ENCODE results near the gene CD300LG. TPM values are rescaled to one million over a fixed set of nuclear protein-coding genes. Genes with fewer than 3 reads are reported as not detected.

Gene CD300LG
- total and polyA plus RNA-seq, 2 donors (not counting 1 experiment from before 2014, with no cell fraction given), result not detected

DNA sequence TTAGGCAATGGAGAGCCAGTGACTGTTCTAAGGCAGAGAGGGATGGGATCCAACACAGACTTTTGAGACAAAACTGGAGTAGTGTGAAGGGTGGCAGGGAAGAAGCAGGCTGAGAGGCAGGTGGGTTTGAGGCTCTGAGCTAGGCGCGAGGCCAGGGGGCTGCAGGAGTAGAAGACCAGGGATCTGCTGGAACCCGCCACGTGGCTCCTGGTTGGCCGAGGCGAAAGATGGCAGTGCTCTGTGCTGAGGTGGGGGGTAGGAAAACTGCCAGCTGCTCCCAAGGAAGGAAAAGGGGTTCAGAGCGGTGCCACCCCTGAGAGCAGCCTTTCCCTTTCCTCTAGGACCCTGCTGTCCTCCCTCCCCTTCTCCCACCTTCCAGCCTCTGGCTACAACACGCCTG is 5.6 kb downstream of the CD300LG start:
- H2AFZ ChIP-seq (ENCODE audit: low read length), result no peak overlapping the region
- H3K36me3 ChIP-seq (ENCODE audit: control insufficient read depth, insufficient read depth, low read length), result no peaks in the 10 kb centered on the region
- no peak overlapping the region for H3K4me3 ChIP-seq (replicated peaks in 1 of 4; ENCODE audit: control extremely low read depth in 1 of 4, insufficient read depth in 1 of 4, low read depth in 3 of 4, low read length in 4 of 4)
- no peak overlapping the region for H3K4me2 ChIP-seq (ENCODE audit: extremely low read depth, insufficient read depth, low read length)
- H4K20me1 ChIP-seq (ENCODE audit: control insufficient read depth, extremely low read depth, insufficient read depth, low read length), result no peaks in the 10 kb centered on the region
- no peaks in the 10 kb centered on the region for H3K4me1 ChIP-seq (ENCODE audit: control insufficient read depth, extremely low read depth, insufficient read depth, low read length)
- no peak overlapping the region for H3K9ac ChIP-seq (ENCODE audit: insufficient read depth, low read length)
- H3K9me3 ChIP-seq (ENCODE audit: control insufficient read depth, insufficient read depth, low read depth, low read length), result no peaks in the 10 kb centered on the region
- no peak overlapping the region for H3K27ac ChIP-seq (ENCODE audit: insufficient read depth, low read length)
- H3K27me3 ChIP-seq (ENCODE audit: control insufficient read depth, insufficient read depth, low read length), result peaks cover 16% of the 10 kb centered on the region
- TF ChIP-seq, protein P1, sequence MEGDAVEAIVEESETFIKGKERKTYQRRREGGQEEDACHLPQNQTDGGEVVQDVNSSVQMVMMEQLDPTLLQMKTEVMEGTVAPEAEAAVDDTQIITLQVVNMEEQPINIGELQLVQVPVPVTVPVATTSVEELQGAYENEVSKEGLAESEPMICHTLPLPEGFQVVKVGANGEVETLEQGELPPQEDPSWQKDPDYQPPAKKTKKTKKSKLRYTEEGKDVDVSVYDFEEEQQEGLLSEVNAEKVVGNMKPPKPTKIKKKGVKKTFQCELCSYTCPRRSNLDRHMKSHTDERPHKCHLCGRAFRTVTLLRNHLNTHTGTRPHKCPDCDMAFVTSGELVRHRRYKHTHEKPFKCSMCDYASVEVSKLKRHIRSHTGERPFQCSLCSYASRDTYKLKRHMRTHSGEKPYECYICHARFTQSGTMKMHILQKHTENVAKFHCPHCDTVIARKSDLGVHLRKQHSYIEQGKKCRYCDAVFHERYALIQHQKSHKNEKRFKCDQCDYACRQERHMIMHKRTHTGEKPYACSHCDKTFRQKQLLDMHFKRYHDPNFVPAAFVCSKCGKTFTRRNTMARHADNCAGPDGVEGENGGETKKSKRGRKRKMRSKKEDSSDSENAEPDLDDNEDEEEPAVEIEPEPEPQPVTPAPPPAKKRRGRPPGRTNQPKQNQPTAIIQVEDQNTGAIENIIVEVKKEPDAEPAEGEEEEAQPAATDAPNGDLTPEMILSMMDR (conservative IDR thresholded peaks at IDR 0.05 in 1 of 2, IDR thresholded peaks at IDR 0.05 in 1 of 2; ENCODE audit: low read depth in 1 of 2, low read length in 2 of 2), result no peak
- no peak for TF ChIP-seq EZH2 (IDR thresholded peaks at IDR 0.05; ENCODE audit: low read length, missing control alignments)
- H3K79me2 ChIP-seq (ENCODE audit: control insufficient read depth, insufficient read depth, low read length), result no peaks in the 10 kb centered on the region
- DNase-seq (ENCODE audit: low read depth in 2 of 2), result no peak

DNA sequence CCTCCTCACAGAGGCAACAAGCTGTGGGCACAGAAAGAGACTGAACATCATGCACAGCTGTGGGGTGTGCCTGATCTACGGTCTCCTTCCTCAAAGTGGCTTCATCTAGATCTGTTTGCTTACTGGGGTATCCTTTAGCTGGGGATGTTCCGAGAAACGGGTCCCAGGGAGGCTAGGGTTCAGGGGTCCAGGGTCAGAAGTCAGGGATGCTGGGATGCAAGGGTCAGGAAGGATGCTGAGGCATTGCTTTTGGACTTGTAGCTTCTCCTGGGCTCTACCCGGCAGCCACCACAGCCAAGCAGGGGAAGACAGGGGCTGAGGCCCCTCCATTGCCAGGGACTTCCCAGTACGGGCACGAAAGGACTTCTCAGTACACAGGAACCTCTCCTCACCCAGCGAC is 6.6 kb downstream of the CD300LG start:
- H4K20me1 ChIP-seq (ENCODE audit: control insufficient read depth, extremely low read depth, insufficient read depth, low read length), result no peaks in the 10 kb centered on the region
- DNase-seq (ENCODE audit: low read depth in 2 of 2), result no peak
- no peaks in the 10 kb centered on the region for H3K4me1 ChIP-seq (ENCODE audit: control insufficient read depth, extremely low read depth, insufficient read depth, low read length)
- no peak for TF ChIP-seq EZH2 (IDR thresholded peaks at IDR 0.05; ENCODE audit: low read length, missing control alignments)
- TF ChIP-seq, protein P1 (conservative IDR thresholded peaks at IDR 0.05 in 1 of 2, IDR thresholded peaks at IDR 0.05 in 1 of 2; ENCODE audit: low read depth in 1 of 2, low read length in 2 of 2), result no peak
- no peak overlapping the region for H3K9ac ChIP-seq (ENCODE audit: insufficient read depth, low read length)
- H3K79me2 ChIP-seq (ENCODE audit: control insufficient read depth, insufficient read depth, low read length), result no peaks in the 10 kb centered on the region
- H3K36me3 ChIP-seq (ENCODE audit: control insufficient read depth, insufficient read depth, low read length), result no peaks in the 10 kb centered on the region
- no peak overlapping the region for H3K27ac ChIP-seq (ENCODE audit: insufficient read depth, low read length)
- no peak overlapping the region for H2AFZ ChIP-seq (ENCODE audit: low read length)
- no peak overlapping the region for H3K4me2 ChIP-seq (ENCODE audit: extremely low read depth, insufficient read depth, low read length)
- H3K27me3 ChIP-seq (ENCODE audit: control insufficient read depth, insufficient read depth, low read length), result peaks cover 21% of the 10 kb centered on the region
- H3K4me3 ChIP-seq (replicated peaks in 1 of 4; ENCODE audit: control extremely low read depth in 1 of 4, insufficient read depth in 1 of 4, low read depth in 3 of 4, low read length in 4 of 4), result no peak overlapping the region
- no peaks in the 10 kb centered on the region for H3K9me3 ChIP-seq (ENCODE audit: control insufficient read depth, insufficient read depth, low read depth, low read length)

DNA sequence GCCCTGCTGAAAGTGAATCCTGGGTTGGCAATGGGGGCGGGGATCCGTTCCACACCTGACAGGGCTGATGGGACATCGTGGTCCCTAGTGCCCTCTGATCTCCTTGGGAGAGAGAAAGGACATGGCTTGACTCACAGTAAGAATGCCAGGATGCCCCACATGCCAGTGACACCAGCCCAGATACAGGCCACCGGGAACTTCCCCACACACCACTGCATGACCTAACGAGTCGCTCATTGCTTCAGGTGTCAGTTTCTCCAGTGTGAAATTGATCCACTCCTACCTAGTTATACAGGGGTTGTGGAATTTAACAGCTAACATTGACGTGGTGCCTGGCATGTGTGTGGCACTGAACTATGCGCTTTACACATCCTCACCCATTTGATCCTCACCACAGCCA is 7.5 kb downstream of the CD300LG start:
- Histone ChIP-seq H3K79me2 (ENCODE audit: control insufficient read depth, insufficient read depth, low read length) (no peaks in the 10 kb centered on the region), H3K4me3 (replicated peaks in 1 of 4; ENCODE audit: control extremely low read depth in 1 of 4, insufficient read depth in 1 of 4, low read depth in 3 of 4, low read length in 4 of 4) (no peak overlapping the region), H3K4me1 (ENCODE audit: control insufficient read depth, extremely low read depth, insufficient read depth, low read length) (no peaks in the 10 kb centered on the region), H3K4me2 (ENCODE audit: extremely low read depth, insufficient read depth, low read length) (no peak overlapping the region), H3K27ac (ENCODE audit: insufficient read depth, low read length) (no peak overlapping the region), H3K36me3 (ENCODE audit: control insufficient read depth, insufficient read depth, low read length) (no peaks in the 10 kb centered on the region), H3K9ac (ENCODE audit: insufficient read depth, low read length) (no peak overlapping the region), H3K9me3 (ENCODE audit: control insufficient read depth, insufficient read depth, low read depth, low read length) (no peaks in the 10 kb centered on the region), H3K27me3 (ENCODE audit: control insufficient read depth, insufficient read depth, low read length) (peaks cover 23% of the 10 kb centered on the region), H4K20me1 (ENCODE audit: control insufficient read depth, extremely low read depth, insufficient read depth, low read length) (no peaks in the 10 kb centered on the region), H2AFZ (ENCODE audit: low read length) (no peak overlapping the region)
- TF ChIP-seq, protein P1 (conservative IDR thresholded peaks at IDR 0.05 in 1 of 2, IDR thresholded peaks at IDR 0.05 in 1 of 2; ENCODE audit: low read depth in 1 of 2, low read length in 2 of 2), result no peak
- TF ChIP-seq EZH2 (IDR thresholded peaks at IDR 0.05; ENCODE audit: low read length, missing control alignments), result no peak
- DNase-seq (ENCODE audit: low read depth in 2 of 2), result no peak

All from fibroblast of lung (primary cell).